HG03442 (cell line): ENCODE measurements around the gene TMCC3.

ENCODE experiments used
- ATAC-seq: cut with Tn5 transposase; IDR thresholded peaks from one replicate; pipeline ENCODE4 v1.9.1; 2021; ENCODE audit warnings: mild to moderate bottlenecking, moderate library complexity; ENCODE audit not compliant: unreplicated experiment

Gene TMCC3

GRCh38 chr12:94673496-94673895, 23.1 kb upstream of the TMCC3 start:
- no peak for ATAC-seq

GRCh38 chr12:94671917-94672316, 21.6 kb upstream of the TMCC3 start:
- no peak for ATAC-seq

- no peak for ATAC-seq
Observed at GRCh38 chr12:94670898-94671297, 20.5 kb upstream of the TMCC3 start.

GRCh38 chr12:94670075-94670474, 19.7 kb upstream of the TMCC3 start:
- no peak for ATAC-seq

- no peak for ATAC-seq
Observed at GRCh38 chr12:94667031-94667540, 16.7 kb upstream of the TMCC3 start.

- no peak for ATAC-seq
Observed at GRCh38 chr12:94666158-94666557, 15.8 kb upstream of the TMCC3 start.

- no peak for ATAC-seq
Observed at GRCh38 chr12:94663702-94664101, 13.3 kb upstream of the TMCC3 start.

GRCh38 chr12:94663071-94663470, 12.7 kb upstream of the TMCC3 start:
- no peak for ATAC-seq

- no peak for ATAC-seq
Observed at GRCh38 chr12:94660436-94660835, 10.1 kb upstream of the TMCC3 start.

GRCh38 chr12:94659346-94659930, 9.1 kb upstream of the TMCC3 start:
- ATAC-seq = no peak

- ATAC-seq = no peak
Observed at GRCh38 chr12:94658931-94659330, 8.6 kb upstream of the TMCC3 start.

- ATAC-seq = no peak
Observed at GRCh38 chr12:94656556-94656955, 6.2 kb upstream of the TMCC3 start.

GRCh38 chr12:94649349-94650142, 811 bp downstream of the TMCC3 start:
- ATAC-seq = peak; percentile 56

- no peak for ATAC-seq
Observed at GRCh38 chr12:94648578-94648977, 1.8 kb downstream of the TMCC3 start.

GRCh38 chr12:94644141-94644979, 6.0 kb downstream of the TMCC3 start:
- ATAC-seq = peak; percentile 31

GRCh38 chr12:94643606-94644005, 6.8 kb downstream of the TMCC3 start:
- ATAC-seq = no peak

GRCh38 chr12:94641283-94641682, 9.1 kb downstream of the TMCC3 start:
- ATAC-seq = no peak

- ATAC-seq = peak; percentile 72
Observed at GRCh38 chr12:94640134-94640928, 10.0 kb downstream of the TMCC3 start.

GRCh38 chr12:94638521-94638920, 11.8 kb downstream of the TMCC3 start:
- ATAC-seq = no peak

GRCh38 chr12:94637390-94638113, 12.8 kb downstream of the TMCC3 start:
- ATAC-seq = no peak
